ENCODE data around the gene OR5AR1.
"Not testable (repeated sequence)": the region's sequence is repeated elsewhere in the genome, so short reads cannot be mapped to it uniquely, and the experiment has no call there.

OR5AR1 gene

DNA sequence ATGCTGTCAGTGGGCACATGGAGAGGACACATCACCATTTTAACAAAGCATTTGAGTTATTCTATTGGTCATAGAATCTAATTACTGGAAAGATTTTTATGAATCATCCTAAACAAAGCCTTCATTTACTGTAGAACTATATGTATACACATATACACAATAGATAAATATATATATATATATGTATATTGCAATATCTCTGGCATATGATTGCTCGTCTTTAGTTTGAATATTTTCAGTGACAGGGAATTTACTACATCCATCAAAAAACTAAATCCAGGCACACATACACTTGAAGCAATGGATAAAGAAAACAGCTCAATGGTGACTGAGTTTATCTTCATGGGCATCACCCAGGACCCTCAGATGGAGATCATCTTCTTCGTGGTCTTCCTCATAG, at the start of gene OR5AR1:
TSS of gene OR5AR1 (plus strand) at position 301 of the 400 bp plus-strand sequence. CDS start at position 301, 0 bp downstream.
- no peak for DNase-seq

DNA sequence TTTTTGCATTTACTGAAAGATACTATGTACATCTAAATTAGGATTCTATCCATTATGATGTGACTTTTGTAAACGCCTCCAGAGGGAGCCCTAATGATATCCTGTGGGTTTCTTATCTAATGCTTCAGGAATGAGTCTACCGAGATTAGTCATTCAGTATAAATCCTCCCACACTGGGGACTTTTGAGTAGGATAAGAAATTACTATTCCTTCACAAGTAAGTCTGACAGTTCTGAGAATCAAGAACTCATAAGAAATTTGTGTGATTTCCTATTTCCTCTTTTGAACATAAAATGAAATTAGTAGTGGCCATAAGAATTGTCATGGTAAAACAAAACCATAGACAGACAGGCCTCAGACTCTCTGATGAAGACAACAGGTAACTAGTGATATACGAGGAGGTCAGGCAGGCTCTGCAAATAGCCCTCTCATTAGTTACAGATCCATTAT, 38.8 kb upstream of the OR5AR1 start:
- DNase-seq, result no peak

DNA sequence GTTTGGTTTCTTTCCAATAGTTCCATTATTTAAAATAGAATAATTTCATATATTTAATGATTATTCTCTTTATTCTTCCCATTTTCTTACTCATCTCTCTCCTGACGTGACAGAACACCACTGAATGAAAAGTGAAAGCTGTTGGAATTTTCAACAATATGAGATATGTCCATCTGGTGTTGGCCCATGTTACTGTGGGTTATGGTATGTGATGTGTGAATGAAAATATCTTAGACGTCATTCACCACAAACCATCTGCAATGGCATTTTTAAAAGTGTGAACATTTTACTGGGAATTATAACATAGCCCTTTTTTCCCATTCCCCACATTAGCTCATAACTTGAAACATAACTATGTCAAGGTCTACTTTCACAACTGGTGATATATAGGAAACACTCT, 37.5 kb upstream of the OR5AR1 start:
- no peak for DNase-seq

GRCh38 chr11:56632329-56632728, 31.2 kb upstream of the OR5AR1 start:
- no peak for DNase-seq

DNA sequence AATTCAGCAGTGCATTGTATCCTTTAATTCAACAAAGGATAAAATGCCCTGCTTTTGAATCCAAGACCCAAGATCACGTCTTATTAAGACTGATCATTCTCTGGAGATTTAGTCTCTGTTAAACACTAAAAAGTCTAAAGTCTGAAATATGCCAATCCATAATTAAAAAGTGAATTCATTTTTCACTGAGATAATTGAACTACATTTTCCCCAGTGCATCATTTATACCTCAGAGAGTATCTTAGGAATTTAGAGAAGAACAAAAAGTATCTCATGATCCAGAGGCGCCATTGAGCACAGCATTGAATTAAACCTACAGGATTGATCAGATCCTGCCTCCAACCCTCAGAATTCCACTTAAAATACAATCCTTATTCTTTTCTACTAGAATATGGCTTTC, 26.6 kb upstream of the OR5AR1 start:
- DNase-seq, result no peak

GRCh38 chr11:56637500-56637899, 26.0 kb upstream of the OR5AR1 start:
- DNase-seq, result no peak

DNA sequence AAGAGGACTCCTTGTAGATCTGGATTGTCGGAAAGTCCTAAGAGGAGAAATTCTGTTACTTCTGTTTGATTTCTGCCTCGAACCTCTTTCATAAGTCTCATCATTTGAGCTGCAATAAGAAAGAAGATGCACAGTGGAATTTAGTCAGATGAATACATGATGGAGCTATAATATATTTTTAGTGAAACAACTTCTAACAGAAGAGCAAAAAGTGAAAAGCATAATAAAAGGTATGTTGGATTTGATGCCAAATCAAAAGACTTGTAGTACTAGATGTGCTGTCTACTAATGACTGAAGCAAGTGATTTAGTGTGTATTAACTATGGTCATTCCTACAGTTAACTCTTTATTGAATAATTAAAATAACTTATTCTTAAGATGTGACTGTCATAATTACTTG, 21.1 kb upstream of the OR5AR1 start, which contains the start of gene OR5AP2:
TSS of gene OR5AP2 (minus strand) at position 101 of the 400 bp plus-strand sequence. CDS start at position 101, 0 bp downstream.
- DNase-seq, result no peak

GRCh38 chr11:56659755-56660154, 3.7 kb upstream of the OR5AR1 start:
- no peak for DNase-seq

- DNase-seq, result no peak
Measured at GRCh38 chr11:56670984-56671383, 7.5 kb downstream of the OR5AR1 start.

- no peak for DNase-seq
Measured at GRCh38 chr11:56688554-56689100, 25.1 kb downstream of the OR5AR1 start.

DNA sequence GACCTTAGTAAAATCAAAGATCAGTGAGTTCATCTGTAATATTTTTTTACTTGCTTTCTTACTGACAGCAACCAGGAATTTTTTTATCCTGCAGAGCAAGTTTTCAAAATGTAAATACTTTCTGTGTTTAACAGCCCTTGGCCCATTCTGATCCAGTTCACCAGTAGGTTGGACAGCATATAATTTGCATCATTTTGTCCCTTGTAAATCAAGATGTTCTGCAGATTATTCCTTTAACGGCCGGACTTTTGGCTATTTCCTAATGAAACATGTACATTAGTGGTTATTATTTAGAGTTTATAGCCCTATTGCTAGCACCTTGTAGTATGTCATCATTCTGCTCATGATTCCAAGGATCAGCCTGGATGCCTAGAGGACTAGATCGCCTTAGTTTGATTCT, 27.7 kb downstream of the OR5AR1 start:
- DNase-seq, result not testable (repeated sequence)

DNA sequence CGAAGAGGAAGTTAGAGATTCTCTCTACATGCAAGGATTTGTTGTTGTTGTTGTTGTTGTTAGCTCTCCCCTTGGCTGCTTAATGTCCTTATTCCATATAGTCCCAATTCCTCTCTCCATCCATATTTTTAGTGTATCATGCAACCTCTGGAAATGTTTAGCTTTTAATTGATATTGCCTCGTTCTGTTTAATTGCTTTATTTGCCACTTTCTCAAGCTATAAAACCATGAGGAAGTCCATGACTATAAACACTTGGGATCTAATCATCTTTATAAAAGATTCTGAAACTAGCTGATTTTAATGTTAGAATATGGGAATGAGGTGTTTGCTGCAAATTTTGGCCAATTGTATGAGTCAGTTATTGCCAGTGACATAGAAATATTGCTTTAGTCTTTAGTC, 29.9 kb downstream of the OR5AR1 start:
- no peak for DNase-seq

- no peak for DNase-seq
Measured at GRCh38 chr11:56698795-56699194, 35.3 kb downstream of the OR5AR1 start, which contains the start of gene OR9G1. OR9G1 (plus strand) TSS chr11:56699095; CDS start chr11:56700388, 1,293 bp downstream.

DNA sequence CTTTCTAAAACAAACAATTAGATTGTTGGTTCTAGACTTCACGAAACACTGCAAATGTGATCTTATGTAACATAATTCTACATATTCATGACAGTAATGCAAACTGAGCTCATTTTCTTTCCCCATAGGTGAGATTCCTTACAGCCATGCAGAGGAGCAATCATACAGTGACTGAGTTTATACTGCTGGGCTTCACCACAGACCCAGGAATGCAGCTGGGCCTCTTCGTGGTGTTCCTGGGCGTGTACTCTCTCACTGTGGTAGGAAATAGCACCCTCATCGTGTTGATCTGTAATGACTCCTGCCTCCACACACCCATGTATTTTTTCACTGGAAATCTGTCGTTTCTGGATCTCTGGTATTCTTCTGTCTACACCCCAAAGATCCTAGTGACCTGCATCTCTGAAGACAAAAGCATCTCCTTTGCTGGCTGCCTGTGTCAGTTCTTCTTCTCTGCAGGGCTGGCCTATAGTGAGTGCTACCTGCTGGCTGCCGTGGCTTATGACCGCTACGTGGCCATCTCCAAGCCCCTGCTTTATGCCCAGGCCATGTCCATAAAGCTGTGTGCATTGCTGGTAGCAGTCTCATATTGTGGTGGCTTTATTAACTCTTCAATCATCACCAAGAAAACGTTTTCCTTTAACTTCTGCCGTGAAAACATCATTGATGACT, 36.9 kb downstream of the OR5AR1 start:
- no peak for DNase-seq

DNA sequence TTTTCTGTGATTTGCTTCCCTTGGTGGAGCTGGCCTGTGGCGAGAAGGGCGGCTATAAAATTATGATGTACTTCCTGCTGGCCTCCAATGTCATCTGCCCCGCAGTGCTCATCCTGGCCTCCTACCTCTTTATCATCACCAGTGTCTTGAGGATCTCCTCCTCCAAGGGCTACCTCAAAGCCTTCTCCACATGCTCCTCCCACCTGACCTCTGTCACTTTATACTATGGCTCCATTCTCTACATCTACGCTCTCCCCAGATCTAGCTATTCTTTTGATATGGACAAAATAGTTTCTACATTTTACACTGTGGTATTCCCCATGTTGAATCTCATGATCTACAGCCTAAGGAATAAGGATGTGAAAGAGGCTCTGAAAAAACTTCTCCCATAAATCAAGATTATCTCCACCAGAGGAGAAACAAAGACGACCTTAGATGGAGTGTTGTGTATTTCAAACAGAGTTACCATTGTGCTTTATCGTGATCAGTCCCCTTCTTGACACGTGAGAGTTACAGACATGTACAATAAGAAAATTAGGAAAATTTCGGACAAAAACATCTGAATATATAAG, 37.5 kb downstream of the OR5AR1 start:
- DNase-seq, result no peak

- no peak for DNase-seq
Measured at GRCh38 chr11:56705784-56706396, 42.4 kb downstream of the OR5AR1 start.

GRCh38 chr11:56706486-56706885, 43.0 kb downstream of the OR5AR1 start:
- DNase-seq, result no peak

DNA sequence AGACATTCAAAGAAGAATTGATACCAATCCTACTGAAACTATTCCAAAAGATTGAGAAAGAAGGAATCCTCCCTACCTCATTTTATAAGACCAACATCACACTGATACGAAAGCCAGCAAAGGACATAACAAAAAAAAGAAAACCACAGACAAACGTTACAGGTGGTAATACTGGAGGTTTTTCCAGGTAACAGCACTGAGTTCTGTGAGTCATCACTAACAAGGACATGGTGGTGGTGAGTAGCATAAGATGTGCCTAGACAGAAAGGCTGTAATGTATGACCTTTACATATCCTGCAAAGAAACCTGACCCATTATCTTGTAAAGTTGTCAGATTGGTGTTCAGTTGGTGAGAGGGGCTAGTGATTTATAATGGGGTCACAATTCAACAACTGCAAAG, 50.7 kb downstream of the OR5AR1 start:
- DNase-seq, result no peak

Measured in GOT3 (cell line).